ENCODE results near the gene USP37. TPM values are rescaled to one million over a fixed set of nuclear protein-coding genes. Genes with fewer than 3 reads are reported as not detected.
A peak's percentile ranks its signal among the peaks of the same experiment; 100 is the strongest.

Gene USP37
- total RNA-seq, 1 experiment from 2014 or later, result 16.4 TPM

GRCh38 chr2:218508299-218508698 is 59.9 kb downstream of the USP37 start:
- TF ChIP-seq CTCF (IDR thresholded peaks at IDR 0.05; ENCODE audit: unreplicated experiment), result no peak
- Mint-ChIP-seq H3K36me3 (ENCODE audit: insufficient read depth, unreplicated experiment) (peaks cover 31% of the 10 kb centered on the region), H3K9me3 (ENCODE audit: unreplicated experiment) (no peaks in the 10 kb centered on the region), H3K4me3 (ENCODE audit: unreplicated experiment) (no peak overlapping the region), H3K27me3 (ENCODE audit: insufficient read depth, unreplicated experiment) (no peaks in the 10 kb centered on the region), H3K4me1 (ENCODE audit: insufficient read depth, unreplicated experiment) (no peaks in the 10 kb centered on the region), H3K27ac (ENCODE audit: low read depth, unreplicated experiment) (no peak overlapping the region)
- BruUV-seq (replicated peaks), result no TSS peak
- no peak for DNase-seq (ENCODE audit: unreplicated experiment)
- ChIA-PET POLR2A (no interaction called here), CTCF (no interaction called here)
- intact Hi-C loops (cut with micrococcal nuclease), result no loop called here

GRCh38 chr2:218505754-218506371 is 62.3 kb downstream of the USP37 start:
- Mint-ChIP-seq H3K27ac (ENCODE audit: low read depth, unreplicated experiment) (no peak overlapping the region), H3K36me3 (ENCODE audit: insufficient read depth, unreplicated experiment) (peaks cover 47% of the 10 kb centered on the region), H3K4me3 (ENCODE audit: unreplicated experiment) (no peak overlapping the region), H3K4me1 (ENCODE audit: insufficient read depth, unreplicated experiment) (peaks cover 6% of the 10 kb centered on the region), H3K9me3 (ENCODE audit: unreplicated experiment) (no peaks in the 10 kb centered on the region), H3K27me3 (ENCODE audit: insufficient read depth, unreplicated experiment) (no peaks in the 10 kb centered on the region)
- no peak for TF ChIP-seq CTCF (IDR thresholded peaks at IDR 0.05; ENCODE audit: unreplicated experiment)
- CTCF ChIA-PET, result no interaction called here
- no peak for DNase-seq (ENCODE audit: unreplicated experiment)
- POLR2A ChIA-PET, result interaction anchor here (0.6 kb wide), 1 partner anchor 20 kb away, joined by 3 read pairs; no protein-coding TSS in a partner anchor
- no TSS peak for BruUV-seq (replicated peaks)
- intact Hi-C loops (cut with micrococcal nuclease), result no loop called here

- BruUV-seq (replicated peaks), result no TSS peak
- H3K4me3 Mint-ChIP-seq (ENCODE audit: unreplicated experiment), result no peak overlapping the region
- no peak for TF ChIP-seq CTCF (IDR thresholded peaks at IDR 0.05; ENCODE audit: unreplicated experiment)
- no peaks in the 10 kb centered on the region for H3K9me3 Mint-ChIP-seq (ENCODE audit: unreplicated experiment)
- intact Hi-C loops (cut with micrococcal nuclease), result no loop called here
- H3K27ac Mint-ChIP-seq (ENCODE audit: low read depth, unreplicated experiment), result peak overlapping the region; percentile 29
- H3K27me3 Mint-ChIP-seq (ENCODE audit: insufficient read depth, unreplicated experiment), result no peaks in the 10 kb centered on the region
- POLR2A ChIA-PET, result no interaction called here
- H3K4me1 Mint-ChIP-seq (ENCODE audit: insufficient read depth, unreplicated experiment), result peaks cover 6% of the 10 kb centered on the region
- peaks cover 48% of the 10 kb centered on the region for H3K36me3 Mint-ChIP-seq (ENCODE audit: insufficient read depth, unreplicated experiment)
- CTCF ChIA-PET, result interaction anchor here (0.5 to 0.6 kb wide), 3 partner anchors 9 to 200 kb away, joined by 3 read pairs; no protein-coding TSS in a partner anchor
- DNase-seq (ENCODE audit: unreplicated experiment), result no peak
Observed at GRCh38 chr2:218501665-218502064, 66.5 kb downstream of the USP37 start.

GRCh38 chr2:218500501-218501060 is 67.6 kb downstream of the USP37 start:
- POLR2A ChIA-PET, result interaction anchor here (0.7 kb wide), 1 partner anchor 69 kb away, joined by 3 read pairs; no protein-coding TSS in a partner anchor
- CTCF ChIA-PET, result no interaction called here
- TF ChIP-seq CTCF (IDR thresholded peaks at IDR 0.05; ENCODE audit: unreplicated experiment), result no peak
- peaks cover 6% of the 10 kb centered on the region for H3K4me1 Mint-ChIP-seq (ENCODE audit: insufficient read depth, unreplicated experiment)
- no TSS peak for BruUV-seq (replicated peaks)
- no peak overlapping the region for H3K27ac Mint-ChIP-seq (ENCODE audit: low read depth, unreplicated experiment)
- no peak overlapping the region for H3K4me3 Mint-ChIP-seq (ENCODE audit: unreplicated experiment)
- H3K27me3 Mint-ChIP-seq (ENCODE audit: insufficient read depth, unreplicated experiment), result no peaks in the 10 kb centered on the region
- no peak for DNase-seq (ENCODE audit: unreplicated experiment)
- intact Hi-C loops (cut with micrococcal nuclease), result no loop called here
- peaks cover 51% of the 10 kb centered on the region for H3K36me3 Mint-ChIP-seq (ENCODE audit: insufficient read depth, unreplicated experiment)
- H3K9me3 Mint-ChIP-seq (ENCODE audit: unreplicated experiment), result no peaks in the 10 kb centered on the region
